CD14-positive monocyte (primary cell): ENCODE data around the gene BUD31. TPM values are rescaled to one million over a fixed set of nuclear protein-coding genes. Genes with fewer than 3 reads are reported as not detected.

Source experiments
- DNase-seq, 3 donors: peaks; one replicate each; pipeline ENCODE4 v3.0.0-alpha.2; 2011 to 2022
- H2AFZ ChIP-seq: 2 replicates; pipeline ENCODE4 v1.6.0; 2012; ENCODE audit warnings: mild to moderate bottlenecking, low read depth, low read length, inconsistent platforms; ENCODE audit not compliant: insufficient read depth, poor library complexity, severe bottlenecking
- H3K27ac ChIP-seq, 2 donors: 1 replicate in 1 of 2; 2 replicates in 1 of 2; pipeline ENCODE4 v1.5.1; 2012 to 2013; ENCODE audit warnings: low read length in 2 of 2, control low read depth in 1 of 2, inconsistent platforms in 1 of 2, low read depth in 1 of 2, mild to moderate bottlenecking in 1 of 2
- H3K27me3 ChIP-seq, 2 donors: one replicate each; pipeline versions ENCODE4 v1.6.0 to v1.6.1; 2011 to 2013; ENCODE audit warnings: low read length in 2 of 2; ENCODE audit not compliant: control insufficient read depth in 2 of 2, insufficient read depth in 2 of 2
- H3K36me3 ChIP-seq, 2 donors: replicated peaks in 1 of 2; 1 replicate in 1 of 2; 2 replicates in 1 of 2; pipeline versions ENCODE4 v1.5.1 to v1.6.1; 2012 to 2013; ENCODE audit warnings: low read length in 2 of 2, control low read depth in 1 of 2, inconsistent platforms in 1 of 2, mild to moderate bottlenecking in 1 of 2; ENCODE audit not compliant: insufficient read depth in 2 of 2, control insufficient read depth in 1 of 2
- H3K4me1 ChIP-seq, 2 donors: 1 replicate in 1 of 2; 2 replicates in 1 of 2; pipeline versions ENCODE4 v1.5.1 to v1.6.1; 2012 to 2013; ENCODE audit warnings: low read length in 2 of 2, control low read depth in 1 of 2, inconsistent platforms in 1 of 2, mild to moderate bottlenecking in 1 of 2, moderate library complexity in 1 of 2; ENCODE audit not compliant: insufficient read depth in 2 of 2, control insufficient read depth in 1 of 2
- H3K4me2 ChIP-seq: replicated peaks from 2 replicates; pipeline ENCODE3; 2012; ENCODE audit warnings: low read length, moderate library complexity, mild to moderate bottlenecking; ENCODE audit not compliant: poor library complexity, severe bottlenecking; ENCODE audit errors: extremely low read depth
- H3K4me3 ChIP-seq, 3 experiments: fragments of 200-600 bp in 1 of 3; sonication (generic) in 1 of 3; replicated peaks in 1 of 3; 1 replicate in 2 of 3; 2 replicates in 1 of 3; pipeline ENCODE4 v1.5.1; 2011 to 2013; ENCODE audit warnings: low read length in 3 of 3, mild to moderate bottlenecking in 3 of 3, control low read depth in 2 of 3, low read depth in 2 of 3, inconsistent platforms in 1 of 3, moderate library complexity in 1 of 3
- H3K79me2 ChIP-seq: 2 replicates; pipeline ENCODE4 v1.6.0; 2012; ENCODE audit warnings: mild to moderate bottlenecking, control low read depth, inconsistent platforms, low read length, moderate library complexity; ENCODE audit not compliant: insufficient read depth
- H3K9ac ChIP-seq: 2 replicates; pipeline ENCODE4 v1.6.0; 2017; ENCODE audit warnings: low read length, mild to moderate bottlenecking; ENCODE audit not compliant: insufficient read depth, poor library complexity, severe bottlenecking
- H3K9me3 ChIP-seq, 2 donors: replicated peaks in 1 of 2; 1 replicate in 1 of 2; 2 replicates in 1 of 2; pipeline versions ENCODE4 v1.5.1 to v1.6.1; 2012 to 2013; ENCODE audit warnings: low read length in 2 of 2, control low read depth in 1 of 2; ENCODE audit not compliant: control insufficient read depth in 1 of 2, insufficient read depth in 1 of 2
- H4K20me1 ChIP-seq: 2 replicates; pipeline ENCODE4 v1.6.0; 2012; ENCODE audit warnings: mild to moderate bottlenecking, low read length, control low read depth, moderate library complexity; ENCODE audit not compliant: insufficient read depth
- H3K27ac Mint-ChIP-seq, 7 donors: one replicate each; pipeline ENCODE4 v1.8.0; 2020; ENCODE audit warnings: mild to moderate bottlenecking in 7 of 7, mixed read lengths in 7 of 7, moderate library complexity in 6 of 7, inconsistent platforms in 2 of 7
- H3K27me3 Mint-ChIP-seq, 3 donors: one replicate each; pipeline ENCODE4 v1.8.0; 2021 to 2022; ENCODE audit warnings: low read depth in 3 of 3, mild to moderate bottlenecking in 3 of 3, mixed read lengths in 3 of 3, moderate library complexity in 3 of 3, inconsistent platforms in 1 of 3
- H3K36me3 Mint-ChIP-seq, 2 donors: one replicate each; pipeline ENCODE4 v1.8.0; 2020; ENCODE audit warnings: mixed read lengths in 2 of 2, inconsistent platforms in 1 of 2, mild to moderate bottlenecking in 1 of 2
- H3K4me1 Mint-ChIP-seq: one replicate; pipeline ENCODE4 v1.8.0; 2020; ENCODE audit warnings: mild to moderate bottlenecking, mixed read lengths
- H3K4me3 Mint-ChIP-seq, 2 donors: one replicate each; pipeline ENCODE4 v1.8.0; 2020; ENCODE audit warnings: mild to moderate bottlenecking in 2 of 2, mixed read lengths in 2 of 2, moderate library complexity in 1 of 2
- H3K9me3 Mint-ChIP-seq, 7 donors: one replicate each; pipeline ENCODE4 v1.8.0; 2020 to 2022; ENCODE audit warnings: mixed read lengths in 7 of 7, mild to moderate bottlenecking in 6 of 7, moderate library complexity in 6 of 7, inconsistent platforms in 2 of 7
- CTCF ChIP-seq: fragments of 200-600 bp; IDR thresholded peaks from one replicate; pipeline ENCODE4 v1.8.0; 2022; ENCODE audit warnings: antibody characterized with exemption, mild to moderate bottlenecking
- WGBS: methylation state at CpG from one replicate; pipeline ENCODE4 v1.1.5; 2013; ENCODE audit warnings: missing lambda C conversion rate; ENCODE audit not compliant: insufficient coverage; 5-methylcytosine and 5-hydroxymethylcytosine counted together
- intact Hi-C, 2 donors: fragments of 100-400 bp; cut with micrococcal nuclease; formaldehyde crosslinking; loops; one replicate each; pipeline versions ENCODE4 v1.15.0 to v1.15.1; 2023
- polyA plus RNA-seq, 3 donors: library from polyadenylated mRNA; depleted of rRNA in 1 of 3; unstranded in 2 of 3; stranded (reverse) in 1 of 3; fragments of 300-500 nt in 2 of 3; fragments of >200 nt in 1 of 3; fragmentation: Illumina TruSeq in 2 of 3; gene quantifications; 1 replicate in 2 of 3; 2 replicates in 1 of 3; pipeline ENCODE4 v1.2.3, GENCODE V29; 2012 to 2021

The BUD31 gene
- polyA plus RNA-seq, 3 donors = 34.3 to 256 (median 241) TPM

- H3K36me3 Mint-ChIP-seq = peaks cover 25 to 47% of the 10 kb centered on the region in 2 donors
- intact Hi-C loops = no loop called here
Measured at GRCh38 chr7:99369767-99370391, 38.9 kb upstream of the BUD31 start.

GRCh38 chr7:99371376-99371920 is 37.3 kb upstream of the BUD31 start:
- no peak for DNase-seq
- Histone ChIP-seq H3K9ac (no peak overlapping the region), H2AFZ (no peak overlapping the region), H3K27ac (no peak overlapping the region), H3K27me3 (no peaks in the 10 kb centered on the region), H3K4me1 (peaks cover 17 to 29% of the 10 kb centered on the region in 2 donors), H4K20me1 (peaks cover 25% of the 10 kb centered on the region), H3K9me3 (no peaks in the 10 kb centered on the region), H3K36me3 (peaks cover 13 to 27% of the 10 kb centered on the region in 2 donors), H3K4me2 (no peak overlapping the region), H3K4me3 (no peak overlapping the region), H3K79me2 (peaks cover 24% of the 10 kb centered on the region)
- H3K36me3 Mint-ChIP-seq = peaks cover 12 to 33% of the 10 kb centered on the region in 2 donors
- TF ChIP-seq CTCF = no peak
- intact Hi-C loops = no loop called here
- H3K27me3 Mint-ChIP-seq = no peaks in the 10 kb centered on the region
- 95% methylated on average over 8 of the region's 11 CpGs for WGBS
- no peaks in the 10 kb centered on the region for H3K9me3 Mint-ChIP-seq
- peak overlapping the region in 2 of 7 donors; percentile 32 to 68 for H3K27ac Mint-ChIP-seq
- H3K4me1 Mint-ChIP-seq = peaks cover 24% of the 10 kb centered on the region
- no peak overlapping the region for H3K4me3 Mint-ChIP-seq

More at GRCh38 chr7:99369767-99370391, 38.9 kb upstream of the BUD31 start:
- no peaks in the 10 kb centered on the region for H3K27me3 Mint-ChIP-seq
- no peaks in the 10 kb centered on the region for H3K27me3 ChIP-seq
- no peak overlapping the region for H3K27ac Mint-ChIP-seq
- WGBS = 67% methylated on average over 6 of the region's 9 CpGs
- no peak overlapping the region for H3K9ac ChIP-seq
- peaks cover 28% of the 10 kb centered on the region for H4K20me1 ChIP-seq
- H3K4me2 ChIP-seq = no peak overlapping the region
- no peak for DNase-seq
- no peak overlapping the region for H3K4me3 Mint-ChIP-seq
- no peak overlapping the region for H3K27ac ChIP-seq
- H3K36me3 ChIP-seq = peaks cover 26 to 41% of the 10 kb centered on the region in 2 donors
- no peak for TF ChIP-seq CTCF
- no peak overlapping the region for H2AFZ ChIP-seq
- H3K4me3 ChIP-seq = no peak overlapping the region
- peaks cover 16% of the 10 kb centered on the region for H3K4me1 Mint-ChIP-seq
- H3K79me2 ChIP-seq = peaks cover 11% of the 10 kb centered on the region
- H3K9me3 ChIP-seq = no peaks in the 10 kb centered on the region
- H3K9me3 Mint-ChIP-seq = no peaks in the 10 kb centered on the region
- peaks cover 6 to 18% of the 10 kb centered on the region in 2 donors for H3K4me1 ChIP-seq
